GM21737 (cell line): ENCODE measurements around the gene TWF1.
"Not testable (repeated sequence)": the region's sequence is repeated elsewhere in the genome, so short reads cannot be mapped to it uniquely, and the experiment has no call there.

Experiments used
- ATAC-seq: cut with Tn5 transposase; IDR thresholded peaks from one replicate; pipeline ENCODE4 v1.9.1; 2021; ENCODE audit warnings: mild to moderate bottlenecking, moderate library complexity; ENCODE audit not compliant: unreplicated experiment

The TWF1 gene

GRCh38 chr12:43805860-43806736, at the start of gene TWF1:
Gene TWF1 (minus strand): TSS chr12:43806317. CDS start chr12:43806245, 72 bp downstream.
- peak; percentile 96 for ATAC-seq

GRCh38 chr12:43852744-43853143, 46.6 kb upstream of the TWF1 start:
- ATAC-seq, result no peak

GRCh38 chr12:43848786-43849185, 42.7 kb upstream of the TWF1 start:
- no peak for ATAC-seq

- ATAC-seq, result no peak
Observed at GRCh38 chr12:43848226-43848507, 42.0 kb upstream of the TWF1 start.

- not testable (repeated sequence) for ATAC-seq
Observed at GRCh38 chr12:43847425-43848225, 41.5 kb upstream of the TWF1 start.

- ATAC-seq, result no peak
Observed at GRCh38 chr12:43842259-43842658, 36.1 kb upstream of the TWF1 start.

- no peak for ATAC-seq
Observed at GRCh38 chr12:43841253-43841652, 35.1 kb upstream of the TWF1 start.

GRCh38 chr12:43840338-43840737, 34.2 kb upstream of the TWF1 start:
- no peak for ATAC-seq

GRCh38 chr12:43836475-43836989, 30.4 kb upstream of the TWF1 start:
- ATAC-seq, result peak; percentile 8

- peak; percentile 75 for ATAC-seq
Observed at GRCh38 chr12:43835656-43836474, 29.7 kb upstream of the TWF1 start, which contains the start of gene TMEM117. Gene TMEM117 (plus strand): TSS chr12:43836081.

GRCh38 chr12:43835264-43835655, 29.1 kb upstream of the TWF1 start:
- peak; percentile 6 for ATAC-seq

- no peak for ATAC-seq
Observed at GRCh38 chr12:43832463-43833168, 26.5 kb upstream of the TWF1 start.

GRCh38 chr12:43827093-43827492, 21.0 kb upstream of the TWF1 start:
- ATAC-seq, result no peak

GRCh38 chr12:43826681-43827080, 20.6 kb upstream of the TWF1 start:
- no peak for ATAC-seq

- no peak for ATAC-seq
Observed at GRCh38 chr12:43824207-43824775, 18.2 kb upstream of the TWF1 start.

GRCh38 chr12:43816168-43816567, 10.1 kb upstream of the TWF1 start:
- no peak for ATAC-seq

- no peak for ATAC-seq
Observed at GRCh38 chr12:43815416-43815815, 9.3 kb upstream of the TWF1 start.

- no peak for ATAC-seq
Observed at GRCh38 chr12:43812926-43813325, 6.8 kb upstream of the TWF1 start.

GRCh38 chr12:43812057-43812456, 5.9 kb upstream of the TWF1 start:
- no peak for ATAC-seq

- ATAC-seq, result no peak
Observed at GRCh38 chr12:43807386-43807785, 1.3 kb upstream of the TWF1 start.
